ENCODE data around the gene GRM4. TPM values are rescaled to one million over a fixed set of nuclear protein-coding genes. Genes with fewer than 3 reads are reported as not detected.

The GRM4 gene
- total RNA-seq, 1 donor from 2014 or later, result 1.2 TPM

DNA sequence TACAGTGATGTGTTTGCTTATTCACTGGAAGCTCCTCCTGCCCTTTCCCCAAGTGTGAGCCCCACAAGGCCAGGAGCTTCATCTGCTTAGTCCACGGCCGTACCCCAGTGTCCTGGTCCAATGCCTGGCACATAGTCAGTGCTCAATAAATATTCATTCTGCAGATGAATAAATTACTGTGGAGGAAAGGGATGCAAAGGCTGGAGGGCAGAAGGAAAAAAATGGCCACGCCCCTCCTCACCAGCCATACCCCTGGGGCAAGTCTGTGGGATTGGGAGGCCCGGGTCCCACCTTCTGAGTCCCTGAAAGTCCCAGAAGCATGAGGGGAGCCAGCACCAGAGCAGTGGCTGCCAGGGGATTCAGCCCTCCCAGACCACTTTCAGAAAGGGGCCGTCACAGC lies 65.5 kb downstream of the GRM4 start:
- Histone ChIP-seq H3K27ac (no peak overlapping the region), H3K4me2 (no peak overlapping the region), H3K4me1 (no peaks in the 10 kb centered on the region), H3K79me2 (ENCODE audit: low read depth) (no peaks in the 10 kb centered on the region), H3K27me3 (no peaks in the 10 kb centered on the region), H4K20me1 (ENCODE audit: low read depth) (no peaks in the 10 kb centered on the region), H3K9ac (no peak overlapping the region), H3K36me3 (no peaks in the 10 kb centered on the region), H2AFZ (replicated peaks) (no peak overlapping the region), H3K4me3 (no peak overlapping the region), H3K9me3 (ENCODE audit: low read depth) (no peaks in the 10 kb centered on the region), H3F3A (ENCODE audit: low read depth) (no peaks in the 10 kb centered on the region)
- no peak for DNase-seq (ENCODE audit: low spot score)
- H3K27ac Mint-ChIP-seq, result no peak overlapping the region
- no peak for TF ChIP-seq EZH2phosphoT487 (IDR thresholded peaks at IDR 0.05)
- TF ChIP-seq, protein P1, sequence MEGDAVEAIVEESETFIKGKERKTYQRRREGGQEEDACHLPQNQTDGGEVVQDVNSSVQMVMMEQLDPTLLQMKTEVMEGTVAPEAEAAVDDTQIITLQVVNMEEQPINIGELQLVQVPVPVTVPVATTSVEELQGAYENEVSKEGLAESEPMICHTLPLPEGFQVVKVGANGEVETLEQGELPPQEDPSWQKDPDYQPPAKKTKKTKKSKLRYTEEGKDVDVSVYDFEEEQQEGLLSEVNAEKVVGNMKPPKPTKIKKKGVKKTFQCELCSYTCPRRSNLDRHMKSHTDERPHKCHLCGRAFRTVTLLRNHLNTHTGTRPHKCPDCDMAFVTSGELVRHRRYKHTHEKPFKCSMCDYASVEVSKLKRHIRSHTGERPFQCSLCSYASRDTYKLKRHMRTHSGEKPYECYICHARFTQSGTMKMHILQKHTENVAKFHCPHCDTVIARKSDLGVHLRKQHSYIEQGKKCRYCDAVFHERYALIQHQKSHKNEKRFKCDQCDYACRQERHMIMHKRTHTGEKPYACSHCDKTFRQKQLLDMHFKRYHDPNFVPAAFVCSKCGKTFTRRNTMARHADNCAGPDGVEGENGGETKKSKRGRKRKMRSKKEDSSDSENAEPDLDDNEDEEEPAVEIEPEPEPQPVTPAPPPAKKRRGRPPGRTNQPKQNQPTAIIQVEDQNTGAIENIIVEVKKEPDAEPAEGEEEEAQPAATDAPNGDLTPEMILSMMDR (IDR thresholded peaks at IDR 0.05), result no peak
- no peak for TF ChIP-seq EZH2 (IDR thresholded peaks at IDR 0.05)
- no peaks in the 10 kb centered on the region for H3K9me3 Mint-ChIP-seq
- H3K4me3 Mint-ChIP-seq, result no peak overlapping the region
- H3K4me1 Mint-ChIP-seq, result peaks cover 22% of the 10 kb centered on the region
- no peaks in the 10 kb centered on the region for H3K36me3 Mint-ChIP-seq
- peaks cover 2% of the 10 kb centered on the region for H3K27me3 Mint-ChIP-seq (ENCODE audit: insufficient read depth, low read depth)

DNA sequence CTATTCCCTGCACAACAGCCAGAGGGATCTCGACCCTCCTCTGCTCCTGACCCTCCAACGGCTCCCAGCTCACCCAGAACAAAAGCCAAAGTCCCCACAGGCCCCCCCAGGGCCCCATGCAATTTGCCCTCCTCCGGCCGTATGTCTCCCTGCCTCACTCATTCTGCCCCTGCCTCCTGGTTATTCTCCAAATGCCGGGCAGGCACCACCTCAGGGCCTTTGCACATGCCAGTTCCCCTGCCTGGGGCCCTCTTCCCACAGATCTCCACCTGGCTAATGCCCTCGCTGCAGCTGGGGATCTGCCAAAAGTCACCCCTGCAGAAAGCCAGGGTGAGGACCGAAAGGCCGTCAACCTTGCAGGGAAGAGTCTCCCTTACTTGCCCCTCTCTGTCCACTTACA lies 66.0 kb downstream of the GRM4 start:
- Histone ChIP-seq H3K9me3 (ENCODE audit: low read depth) (no peaks in the 10 kb centered on the region), H3F3A (ENCODE audit: low read depth) (no peaks in the 10 kb centered on the region), H3K4me2 (no peak overlapping the region), H3K9ac (no peak overlapping the region), H3K27me3 (no peaks in the 10 kb centered on the region), H2AFZ (replicated peaks) (no peak overlapping the region), H3K36me3 (no peaks in the 10 kb centered on the region), H3K4me3 (no peak overlapping the region), H3K27ac (no peak overlapping the region), H4K20me1 (ENCODE audit: low read depth) (no peaks in the 10 kb centered on the region), H3K4me1 (no peaks in the 10 kb centered on the region), H3K79me2 (ENCODE audit: low read depth) (no peaks in the 10 kb centered on the region)
- H3K4me1 Mint-ChIP-seq, result peaks cover 21% of the 10 kb centered on the region
- H3K27me3 Mint-ChIP-seq (ENCODE audit: insufficient read depth, low read depth), result peaks cover 2% of the 10 kb centered on the region
- DNase-seq (ENCODE audit: low spot score), result no peak
- TF ChIP-seq, protein P1 (IDR thresholded peaks at IDR 0.05), result no peak
- TF ChIP-seq EZH2phosphoT487 (IDR thresholded peaks at IDR 0.05) (no peak), EZH2 (IDR thresholded peaks at IDR 0.05) (no peak)
- no peaks in the 10 kb centered on the region for H3K9me3 Mint-ChIP-seq
- H3K27ac Mint-ChIP-seq, result no peak overlapping the region
- H3K36me3 Mint-ChIP-seq, result no peaks in the 10 kb centered on the region
- no peak overlapping the region for H3K4me3 Mint-ChIP-seq

DNA sequence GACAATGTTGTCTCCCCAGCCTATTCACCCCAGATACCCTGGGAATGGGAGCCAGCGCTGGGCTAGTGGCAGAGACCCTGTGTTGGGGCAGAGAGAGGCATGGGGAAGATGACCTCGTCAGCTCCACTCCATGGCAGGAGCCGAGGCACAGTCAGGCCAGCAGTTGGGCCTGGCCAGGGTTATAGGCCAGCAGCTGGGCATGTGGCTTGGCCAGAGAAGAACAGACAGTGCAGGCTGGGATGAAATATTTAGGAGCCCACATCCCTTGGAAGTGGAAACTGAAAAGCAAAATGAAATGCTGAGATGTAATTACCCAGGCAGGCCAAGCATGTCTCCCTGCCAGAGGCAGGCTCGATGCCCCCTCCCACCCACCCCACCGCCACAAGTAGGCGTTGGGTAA lies 70.0 kb downstream of the GRM4 start:
- Histone ChIP-seq H3K4me3 (no peak overlapping the region), H2AFZ (replicated peaks) (no peak overlapping the region), H3K9me3 (ENCODE audit: low read depth) (no peaks in the 10 kb centered on the region), H3K9ac (no peak overlapping the region), H3K79me2 (ENCODE audit: low read depth) (no peaks in the 10 kb centered on the region), H3K27me3 (no peaks in the 10 kb centered on the region), H3K36me3 (no peaks in the 10 kb centered on the region), H3K4me2 (no peak overlapping the region), H4K20me1 (ENCODE audit: low read depth) (no peaks in the 10 kb centered on the region), H3F3A (ENCODE audit: low read depth) (peaks cover 37% of the 10 kb centered on the region), H3K27ac (no peak overlapping the region), H3K4me1 (peaks cover 15% of the 10 kb centered on the region)
- Mint-ChIP-seq H3K4me1 (peaks cover 10% of the 10 kb centered on the region), H3K27ac (no peak overlapping the region), H3K4me3 (no peak overlapping the region), H3K36me3 (no peaks in the 10 kb centered on the region), H3K27me3 (ENCODE audit: insufficient read depth, low read depth) (no peaks in the 10 kb centered on the region), H3K9me3 (no peaks in the 10 kb centered on the region)
- DNase-seq (ENCODE audit: low spot score), result no peak
- TF ChIP-seq EZH2phosphoT487 (IDR thresholded peaks at IDR 0.05) (no peak), EZH2 (IDR thresholded peaks at IDR 0.05) (no peak)
- TF ChIP-seq, protein P1 (IDR thresholded peaks at IDR 0.05), result no peak
